GM13977 (cell line): ENCODE data around the gene LTBR.
A peak's percentile ranks its signal among the peaks of the same experiment; 100 is the strongest.

Experiments
- DNase-seq: peaks from one replicate; pipeline ENCODE4 v3.0.0; 2012; ENCODE audit warnings: low spot score
- CTCF ChIP-seq: IDR thresholded peaks from 2 replicates; pipeline ENCODE4 v1.5.1; 2012; ENCODE audit warnings: mild to moderate bottlenecking, control low read depth; ENCODE audit not compliant: insufficient read depth; ENCODE audit errors: extremely low read depth, missing control alignments
- in situ Hi-C: fragments of 300-500 bp; cut with MboI; formaldehyde crosslinking; loops from one replicate; pipeline ENCODE4 v1.12.0; 2022; ENCODE audit warnings: low sequenced_read_pairs, low pct_unique_long_range_greater_than_20kb, mixed read lengths, inconsistent platforms; ENCODE audit not compliant: unreplicated experiment

Gene LTBR

GRCh38 chr12:6416596-6416995 lies 32.6 kb downstream of the LTBR start:
- in situ Hi-C loops, result no loop called here
- TF ChIP-seq CTCF, result no peak
- no peak for DNase-seq

GRCh38 chr12:6418796-6419195 lies 34.8 kb downstream of the LTBR start:
- no peak for TF ChIP-seq CTCF
- DNase-seq, result no peak
- in situ Hi-C loops, result no loop called here

GRCh38 chr12:6420364-6420763 lies 36.4 kb downstream of the LTBR start:
- TF ChIP-seq CTCF, result no peak
- in situ Hi-C loops, result loop anchor here (5.0 to 10.0 kb wide), 2 partner anchors 42 to 114 kb away; partner anchors contain the start of gene GAPDH
- DNase-seq, result no peak

- DNase-seq, result peak; percentile 79
- peak; percentile 85 for TF ChIP-seq CTCF
- in situ Hi-C loops, result loop anchor here (5.0 to 10.0 kb wide), 2 partner anchors 39 to 111 kb away; partner anchors contain the start of gene GAPDH
These were observed 39.5 kb downstream of the LTBR start for GRCh38 chr12:6423267-6424007.

- in situ Hi-C loops, result loop anchor here (5.0 to 10.0 kb wide), 2 partner anchors 38 to 111 kb away; partner anchors contain the start of gene GAPDH
- no peak for TF ChIP-seq CTCF
- DNase-seq, result no peak
These were observed 40.0 kb downstream of the LTBR start for GRCh38 chr12:6424008-6424347.

- TF ChIP-seq CTCF, result no peak
- in situ Hi-C loops, result loop anchor here (5.0 to 10.0 kb wide), 2 partner anchors 37 to 110 kb away; partner anchors contain the start of gene GAPDH
- no peak for DNase-seq
These were observed 40.9 kb downstream of the LTBR start for GRCh38 chr12:6424866-6425265.
